Trophoblast cell (in vitro differentiated cells and primary cell): ENCODE results near the gene ALK.
"Not testable (repeated sequence)": the region's sequence is repeated elsewhere in the genome, so short reads cannot be mapped to it uniquely, and the experiment has no call there.

Experiments
- DNase-seq, 2 donors: peaks; one replicate each; pipeline ENCODE4 v3.0.0-alpha.2; 2016
- H2AFZ ChIP-seq: 2 replicates; pipeline ENCODE4 v1.6.1; 2013; ENCODE audit warnings: low read length, moderate library complexity, mild to moderate bottlenecking; ENCODE audit not compliant: insufficient read depth, poor library complexity
- H2AK5ac ChIP-seq: 2 replicates; pipeline ENCODE4 v1.6.1; 2013; ENCODE audit warnings: mild to moderate bottlenecking, low read length
- H2BK120ac ChIP-seq: 2 replicates; pipeline ENCODE4 v1.6.1; 2013; ENCODE audit warnings: low read length, mild to moderate bottlenecking, moderate library complexity; ENCODE audit not compliant: insufficient read depth, poor library complexity
- H2BK12ac ChIP-seq: 2 replicates; pipeline ENCODE4 v1.6.1; 2013; ENCODE audit warnings: mild to moderate bottlenecking, low read length, moderate library complexity
- H2BK5ac ChIP-seq: 2 replicates; pipeline ENCODE4 v1.6.1; 2013; ENCODE audit warnings: low read length, low read depth, moderate library complexity, mild to moderate bottlenecking; ENCODE audit not compliant: poor library complexity
- H3K14ac ChIP-seq: 2 replicates; pipeline ENCODE4 v1.6.1; 2013; ENCODE audit warnings: mild to moderate bottlenecking, low read length
- H3K18ac ChIP-seq: 2 replicates; pipeline ENCODE4 v1.6.1; 2013; ENCODE audit warnings: mild to moderate bottlenecking, low read length
- H3K23ac ChIP-seq: 2 replicates; pipeline ENCODE4 v1.6.1; 2013; ENCODE audit warnings: low read length
- H3K27ac ChIP-seq: 2 replicates; pipeline ENCODE4 v1.5.1; 2013; ENCODE audit warnings: low read depth, mild to moderate bottlenecking, inconsistent platforms, low read length, moderate library complexity
- H3K27me3 ChIP-seq: 2 replicates; pipeline ENCODE4 v1.6.1; 2013; ENCODE audit warnings: inconsistent platforms, mild to moderate bottlenecking, low read length, moderate library complexity; ENCODE audit not compliant: insufficient read depth
- H3K36me3 ChIP-seq, 2 experiments: 1 replicate in 1 of 2; 2 replicates in 1 of 2; pipeline ENCODE4 v1.6.1; 2013; ENCODE audit warnings: low read length in 2 of 2, mild to moderate bottlenecking in 2 of 2, moderate library complexity in 1 of 2; ENCODE audit not compliant: insufficient read depth in 2 of 2, control insufficient read depth in 1 of 2
- H3K4ac ChIP-seq: 2 replicates; pipeline ENCODE4 v1.6.1; 2013; ENCODE audit warnings: low read depth, mild to moderate bottlenecking, low read length, moderate library complexity
- H3K4me1 ChIP-seq, 2 experiments: 1 replicate in 1 of 2; 2 replicates in 1 of 2; pipeline ENCODE4 v1.6.1; 2013; ENCODE audit warnings: low read length in 2 of 2, mild to moderate bottlenecking in 2 of 2, moderate library complexity in 1 of 2; ENCODE audit not compliant: insufficient read depth in 2 of 2, control insufficient read depth in 1 of 2
- H3K4me2 ChIP-seq: 2 replicates; pipeline ENCODE4 v1.6.1; 2013; ENCODE audit warnings: inconsistent platforms, mild to moderate bottlenecking, low read length, moderate library complexity
- H3K4me3 ChIP-seq: 2 replicates; pipeline ENCODE4 v1.5.1; 2013; ENCODE audit warnings: mild to moderate bottlenecking, low read depth, low read length, inconsistent platforms
- H3K79me1 ChIP-seq: one replicate; pipeline ENCODE4 v1.6.1; 2013; ENCODE audit warnings: low read length
- H3K79me2 ChIP-seq: 2 replicates; pipeline ENCODE4 v1.6.1; 2013; ENCODE audit warnings: low read length, mild to moderate bottlenecking; ENCODE audit not compliant: control insufficient read depth, insufficient read depth, poor library complexity
- H3K9ac ChIP-seq: 2 replicates; pipeline ENCODE4 v1.6.1; 2013; ENCODE audit warnings: mild to moderate bottlenecking, low read length
- H3K9me3 ChIP-seq: 2 replicates; pipeline ENCODE4 v1.6.1; 2013; ENCODE audit warnings: low read depth, mild to moderate bottlenecking, control low read depth, inconsistent platforms, low read length; ENCODE audit not compliant: insufficient read depth
- H4K12ac ChIP-seq: 2 replicates; pipeline ENCODE4 v1.6.1; 2013; ENCODE audit warnings: low read depth, mild to moderate bottlenecking, low read length, moderate library complexity
- H4K8ac ChIP-seq: 2 replicates; pipeline ENCODE4 v1.6.1; 2013; ENCODE audit warnings: low read depth, mild to moderate bottlenecking, low read length, moderate library complexity
- H4K91ac ChIP-seq: one replicate; pipeline ENCODE4 v1.6.1; 2013; ENCODE audit warnings: low read depth, mild to moderate bottlenecking, low read length, moderate library complexity
- WGBS: extraction: QIAGEN DNeasy Blood & Tissue Kit; methylation state at CpG from one replicate; pipeline ENCODE4 v1.1.7; 2013; ENCODE audit warnings: missing lambda C conversion rate; ENCODE audit not compliant: insufficient read length, insufficient coverage; ENCODE audit errors: extremely low coverage; 5-methylcytosine and 5-hydroxymethylcytosine counted together

ALK gene

GRCh38 chr2:29755233-29755632, 166.2 kb downstream of the ALK start:
- Histone ChIP-seq H2BK5ac (no peak overlapping the region), H2BK120ac (no peak overlapping the region), H3K36me3 (no peaks in the 10 kb centered on the region), H3K79me2 (no peaks in the 10 kb centered on the region), H3K23ac (no peak overlapping the region), H2AFZ (no peak overlapping the region), H2AK5ac (no peak overlapping the region), H3K4ac (no peak overlapping the region), H3K18ac (no peak overlapping the region), H3K4me1 (no peaks in the 10 kb centered on the region), H3K27ac (no peak overlapping the region), H3K14ac (no peak overlapping the region), H2BK12ac (no peak overlapping the region), H3K79me1 (no peaks in the 10 kb centered on the region), H3K4me3 (no peak overlapping the region), H4K8ac (no peak overlapping the region), H4K91ac (no peak overlapping the region), H3K9me3 (peaks cover 3% of the 10 kb centered on the region), H3K27me3 (no peaks in the 10 kb centered on the region), H3K4me2 (no peak overlapping the region), H3K9ac (no peak overlapping the region), H4K12ac (no peak overlapping the region)
- WGBS: no CpG with 5 or more reads among the region's 7 CpGs
- no peak for DNase-seq

GRCh38 chr2:29753671-29754444, 167.5 kb downstream of the ALK start:
- Histone ChIP-seq H2BK12ac (no peak overlapping the region), H2BK5ac (no peak overlapping the region), H3K4me2 (no peak overlapping the region), H3K27ac (no peak overlapping the region), H4K8ac (no peak overlapping the region), H2BK120ac (no peak overlapping the region), H3K14ac (no peak overlapping the region), H3K18ac (no peak overlapping the region), H2AK5ac (no peak overlapping the region), H4K12ac (no peak overlapping the region), H3K9ac (no peak overlapping the region), H3K36me3 (no peaks in the 10 kb centered on the region), H3K4me1 (no peaks in the 10 kb centered on the region), H4K91ac (no peak overlapping the region), H3K9me3 (peaks cover 1% of the 10 kb centered on the region), H3K4me3 (no peak overlapping the region), H3K79me1 (no peaks in the 10 kb centered on the region), H3K23ac (no peak overlapping the region), H3K27me3 (no peaks in the 10 kb centered on the region), H2AFZ (no peak overlapping the region), H3K4ac (no peak overlapping the region), H3K79me2 (no peaks in the 10 kb centered on the region)
- WGBS: no CpG with 5 or more reads among the region's 8 CpGs
- DNase-seq: no peak

- Histone ChIP-seq H3K9ac (no peak overlapping the region), H3K4me1 (no peaks in the 10 kb centered on the region), H3K27ac (no peak overlapping the region), H2BK12ac (no peak overlapping the region), H2BK5ac (no peak overlapping the region), H3K4me2 (no peak overlapping the region), H3K18ac (no peak overlapping the region), H2AK5ac (no peak overlapping the region), H4K91ac (no peak overlapping the region), H2AFZ (no peak overlapping the region), H4K12ac (no peak overlapping the region), H3K4me3 (no peak overlapping the region), H3K79me1 (no peaks in the 10 kb centered on the region), H3K79me2 (no peaks in the 10 kb centered on the region), H3K23ac (no peak overlapping the region), H3K14ac (no peak overlapping the region), H3K27me3 (no peaks in the 10 kb centered on the region), H2BK120ac (no peak overlapping the region), H4K8ac (no peak overlapping the region), H3K4ac (no peak overlapping the region), H3K36me3 (no peaks in the 10 kb centered on the region), H3K9me3 (peaks cover 1% of the 10 kb centered on the region)
- WGBS: no CpG with 5 or more reads among the region's 6 CpGs
- DNase-seq: no peak
These were observed 170.0 kb downstream of the ALK start for GRCh38 chr2:29751390-29751789.

GRCh38 chr2:29750463-29750862, 170.9 kb downstream of the ALK start:
- WGBS: 100% methylated on average over 1 of the region's 3 CpGs
- not testable (repeated sequence) for H3K79me2 ChIP-seq

More at GRCh38 chr2:29750463-29750862, 170.9 kb downstream of the ALK start:
- H4K91ac ChIP-seq, H3K9me3 ChIP-seq, H2BK12ac ChIP-seq, H4K8ac ChIP-seq, H2AK5ac ChIP-seq, H3K4ac ChIP-seq, H3K9ac ChIP-seq, H3K27ac ChIP-seq, H3K4me1 ChIP-seq, H2AFZ ChIP-seq, H3K27me3 ChIP-seq, H3K4me2 ChIP-seq, H3K14ac ChIP-seq, H2BK5ac ChIP-seq, H2BK120ac ChIP-seq, H3K23ac ChIP-seq, H4K12ac ChIP-seq, H3K79me1 ChIP-seq, H3K18ac ChIP-seq, DNase-seq, H3K36me3 ChIP-seq, H3K4me3 ChIP-seq: not testable (repeated sequence)
